ENCODE results near the gene CDC40.
"Not testable (repeated sequence)": the region's sequence is repeated elsewhere in the genome, so short reads cannot be mapped to it uniquely, and the experiment has no call there.

CDC40 gene

DNA sequence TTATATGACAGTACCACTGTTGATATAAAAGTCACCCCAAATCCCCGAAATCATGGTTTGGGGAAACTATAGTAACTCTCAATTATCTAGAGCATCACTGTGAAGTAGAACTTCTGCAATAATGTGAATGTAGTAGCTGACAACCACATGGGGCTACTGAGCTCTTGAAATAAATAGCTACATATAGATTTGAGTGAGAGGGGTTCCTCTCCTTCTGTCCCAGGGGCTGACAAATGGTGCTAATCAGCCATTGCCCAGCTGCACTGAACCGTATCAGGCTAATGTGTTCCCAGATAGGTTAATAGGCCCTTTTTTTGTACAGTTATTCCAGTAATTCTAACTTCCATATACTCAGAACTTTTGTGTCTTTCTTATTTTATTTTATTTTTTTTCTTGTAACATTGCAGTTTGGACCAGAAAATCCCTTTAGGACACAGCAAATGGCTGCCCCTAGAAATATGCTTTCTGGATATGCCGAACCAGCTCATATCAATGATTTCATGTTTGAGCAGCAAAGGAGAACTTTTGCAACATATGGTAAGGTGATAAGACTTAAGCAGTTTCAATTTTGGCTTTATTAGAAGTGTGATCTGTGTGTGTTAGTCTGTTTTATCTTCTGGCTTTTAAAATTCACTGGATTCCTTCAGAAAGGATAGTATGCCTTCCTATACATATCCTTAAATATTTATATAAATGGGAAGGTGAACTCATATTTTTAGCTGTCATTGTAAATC, 21.1 kb downstream of the CDC40 start:
- no peak for FAIRE-seq

- no peak for FAIRE-seq
Observed at GRCh38 chr6:110207652-110208051, 27.4 kb downstream of the CDC40 start.

DNA sequence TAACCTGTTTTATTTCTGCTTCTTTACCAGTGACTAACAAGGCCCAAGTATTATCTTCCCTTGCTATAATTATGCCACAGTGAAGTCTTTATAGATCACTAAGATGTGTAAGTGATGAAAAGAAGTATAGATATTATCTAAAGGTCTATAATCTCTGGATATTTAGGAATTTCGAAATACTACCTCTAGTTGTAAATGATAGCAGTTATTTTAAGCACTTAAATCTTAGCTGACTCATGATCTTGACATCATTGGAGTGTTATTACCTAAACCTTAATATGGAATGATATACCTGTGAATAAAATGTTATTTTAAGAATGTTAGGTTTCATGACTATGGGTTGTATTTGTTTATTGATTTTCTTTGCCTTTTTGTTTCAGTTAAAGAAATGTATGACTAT, 31.5 kb downstream of the CDC40 start:
- FAIRE-seq: no peak

GRCh38 chr6:110214338-110214737, 34.1 kb downstream of the CDC40 start:
- no peak for FAIRE-seq

GRCh38 chr6:110216140-110216539, 35.9 kb downstream of the CDC40 start:
- FAIRE-seq: no peak

GRCh38 chr6:110217266-110217665, 37.0 kb downstream of the CDC40 start:
- FAIRE-seq: no peak

- FAIRE-seq: no peak
Observed at GRCh38 chr6:110221738-110222137, 41.5 kb downstream of the CDC40 start.

- no peak for FAIRE-seq
Observed at GRCh38 chr6:110226261-110226660, 46.0 kb downstream of the CDC40 start.

DNA sequence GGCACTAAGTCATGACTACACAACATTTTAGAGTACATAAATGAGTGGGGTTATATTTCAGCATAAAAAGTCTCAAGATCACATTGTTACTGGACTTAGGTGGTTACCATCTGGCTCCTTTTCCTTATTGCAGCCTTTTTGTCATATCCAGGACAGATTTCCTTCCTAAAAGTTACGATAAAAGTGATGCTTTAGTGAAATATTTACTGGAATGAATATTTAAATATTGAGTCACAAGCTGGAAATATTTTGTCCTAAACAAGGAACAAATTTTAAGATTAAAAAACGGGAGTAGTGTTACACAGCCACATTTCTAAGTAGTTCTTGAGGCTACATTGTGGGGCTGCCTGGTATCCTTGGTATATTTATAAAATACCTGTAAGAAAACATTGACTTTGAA, 52.2 kb downstream of the CDC40 start:
- no peak for FAIRE-seq

- FAIRE-seq: no peak
Observed at GRCh38 chr6:110233770-110234374, 53.6 kb downstream of the CDC40 start.

GRCh38 chr6:110236007-110236406, 55.8 kb downstream of the CDC40 start:
- not testable (repeated sequence) for FAIRE-seq

DNA sequence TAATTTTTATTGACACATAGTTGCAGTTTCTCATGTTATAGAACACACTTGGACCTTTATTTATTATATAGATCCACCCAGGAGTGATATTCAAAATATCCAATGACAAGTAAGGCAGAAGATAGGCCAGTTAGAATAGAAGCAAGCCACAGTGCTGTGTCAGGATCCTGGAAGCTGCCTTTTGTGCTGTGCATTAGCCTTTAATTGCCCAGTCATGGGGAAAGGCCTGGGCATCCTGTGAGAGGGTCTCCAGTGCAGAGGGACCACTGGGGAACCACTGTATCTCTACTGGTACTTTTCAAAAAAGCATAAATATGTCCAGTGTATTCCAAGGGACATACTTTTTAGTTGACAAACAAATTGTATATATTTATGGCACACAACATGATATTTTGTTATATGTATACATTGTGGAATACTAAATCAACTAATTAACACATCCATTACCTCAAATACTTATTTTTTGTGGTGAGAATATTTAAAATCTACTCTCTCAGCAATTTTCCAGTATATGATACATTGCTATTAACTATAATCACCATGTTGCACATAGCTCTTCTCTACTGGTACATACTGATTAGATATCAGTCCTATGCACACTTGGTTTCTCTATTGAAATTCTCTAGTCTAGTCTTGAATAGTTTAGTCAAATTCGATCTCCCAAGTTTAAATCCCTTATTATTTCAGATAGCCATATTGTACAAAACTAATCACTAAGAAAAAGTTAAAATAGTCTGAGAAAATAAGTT, 59.5 kb downstream of the CDC40 start:
- no peak for FAIRE-seq

GRCh38 chr6:110244621-110245020, 64.4 kb downstream of the CDC40 start:
- not testable (repeated sequence) for FAIRE-seq

DNA sequence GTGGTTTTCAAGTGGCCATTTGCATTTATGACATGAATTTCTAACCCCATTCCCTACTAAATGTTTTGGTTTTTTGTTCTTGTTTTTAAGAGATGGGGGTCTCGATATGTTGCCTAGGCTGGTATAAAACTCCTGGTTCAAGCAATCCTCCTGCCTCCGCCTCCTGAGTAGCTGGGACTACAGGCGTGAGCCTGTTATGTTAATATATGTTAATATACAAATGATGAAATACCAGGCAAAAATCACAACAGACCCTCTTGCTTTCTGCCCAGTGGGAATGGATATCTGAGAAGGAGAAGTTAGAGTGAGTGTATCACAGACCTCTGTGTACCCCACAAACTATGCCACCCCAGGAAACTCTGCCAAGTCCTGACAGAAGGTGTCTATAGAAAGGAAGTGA, 66.2 kb downstream of the CDC40 start:
- no peak for FAIRE-seq

- FAIRE-seq: no peak
Observed at GRCh38 chr6:110246900-110247546, 66.8 kb downstream of the CDC40 start.

DNA sequence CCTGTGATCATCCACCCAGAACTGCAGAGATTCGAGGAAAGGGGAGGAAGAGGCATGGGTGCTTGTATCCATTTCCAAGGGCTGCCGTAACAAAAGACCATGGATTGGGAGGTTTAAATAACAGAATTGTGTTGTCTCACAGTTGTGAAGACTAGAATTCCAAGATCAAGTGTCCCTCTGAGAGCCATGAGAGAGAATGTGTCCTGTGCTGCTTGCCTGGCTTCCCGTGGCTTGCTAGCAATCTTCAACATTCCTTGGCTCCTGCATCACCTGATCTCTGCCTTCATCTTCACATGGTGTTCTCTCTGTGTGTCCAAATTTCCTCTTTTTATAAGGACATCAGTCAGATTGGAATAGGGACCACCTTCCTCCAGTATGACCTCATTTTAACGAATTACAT, 69.8 kb downstream of the CDC40 start:
- no peak for FAIRE-seq

- no peak for FAIRE-seq
Observed at GRCh38 chr6:110250838-110251237, 70.6 kb downstream of the CDC40 start.

DNA sequence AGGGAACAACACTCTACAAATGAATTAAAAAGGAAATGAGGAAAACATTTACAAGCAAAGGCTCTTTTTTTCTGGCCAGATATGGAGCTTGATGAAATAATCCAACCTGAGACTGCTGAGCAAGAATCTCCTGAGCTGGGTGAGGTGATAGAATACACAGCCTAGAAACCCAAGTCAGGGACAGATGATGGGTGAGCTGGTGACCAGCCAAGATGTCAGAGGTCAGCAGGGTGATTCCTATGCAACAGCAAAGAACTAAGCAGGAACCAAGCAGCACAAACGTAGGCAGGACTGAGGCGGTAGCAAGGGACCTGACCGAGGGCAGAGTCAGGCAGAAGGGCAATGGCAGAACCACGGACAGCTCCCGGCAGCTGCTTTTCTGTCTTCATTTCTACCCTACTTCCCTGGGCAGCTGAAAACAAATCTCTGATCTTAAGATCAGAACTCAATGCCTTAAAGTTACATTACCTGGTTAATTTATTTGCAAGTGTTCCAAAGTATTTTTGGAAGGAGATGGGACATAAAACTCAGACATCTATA, 75.1 kb downstream of the CDC40 start:
- no peak for FAIRE-seq

- no peak for FAIRE-seq
Observed at GRCh38 chr6:110256366-110256765, 76.1 kb downstream of the CDC40 start.

DNA sequence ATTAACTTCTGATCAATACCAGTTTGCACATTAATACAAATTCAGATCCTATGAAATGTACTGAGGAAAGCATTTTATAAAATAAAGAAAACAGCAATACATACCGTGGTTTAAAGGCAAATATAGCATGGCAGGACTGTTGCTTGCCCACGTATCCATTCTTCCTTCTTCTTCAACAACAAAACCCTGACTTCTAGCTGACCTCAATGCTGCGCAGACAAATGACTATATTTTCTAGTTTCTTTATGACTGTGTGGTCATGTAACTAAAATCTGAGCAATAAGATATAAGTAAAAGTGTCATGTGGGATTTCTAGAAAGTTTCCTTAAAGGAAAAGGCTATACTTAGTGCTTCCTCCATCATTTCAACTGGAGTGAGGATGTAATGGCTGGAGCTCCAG, 85.0 kb downstream of the CDC40 start:
- no peak for FAIRE-seq

- no peak for FAIRE-seq
Observed at GRCh38 chr6:110266996-110267395, 86.8 kb downstream of the CDC40 start.

DNA sequence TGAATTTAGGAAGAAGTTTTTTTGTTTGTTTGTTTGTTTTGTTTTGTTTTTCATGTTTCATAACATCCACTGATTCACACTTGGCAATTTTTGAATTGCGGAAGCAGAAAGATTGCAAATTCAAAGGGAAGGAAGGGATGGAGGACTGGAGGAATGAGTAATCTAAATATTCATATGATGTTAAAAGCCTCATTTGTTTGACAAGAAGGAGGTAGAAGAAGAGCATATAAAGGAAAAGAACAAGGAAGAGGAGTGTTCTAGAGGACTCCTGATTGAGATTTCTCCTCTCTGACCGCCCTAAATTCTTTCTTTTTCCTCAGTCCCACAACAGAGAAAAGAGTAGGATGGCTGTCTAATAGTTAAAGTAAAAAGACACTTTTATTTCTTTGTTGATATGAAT, 89.4 kb downstream of the CDC40 start:
- FAIRE-seq: no peak

DNA sequence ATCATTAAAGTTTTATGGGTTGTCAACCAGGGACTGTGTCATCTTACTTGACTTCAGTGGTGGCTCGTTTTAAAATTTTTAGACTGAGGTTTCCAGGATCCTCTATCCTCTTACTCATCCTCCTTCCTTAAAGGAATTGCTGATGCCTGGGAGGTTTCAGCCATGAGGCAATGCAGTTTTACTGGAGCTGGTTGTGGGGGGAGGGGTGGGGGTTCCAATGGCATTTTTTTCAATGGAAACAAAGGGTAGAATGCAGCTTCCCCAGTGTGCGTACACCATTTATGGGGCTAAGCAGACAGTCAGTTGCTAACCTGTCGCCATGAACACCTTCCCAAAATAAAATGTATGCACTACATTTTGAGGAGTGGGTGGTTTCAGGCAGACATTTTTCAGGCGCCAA, 89.9 kb downstream of the CDC40 start:
- no peak for FAIRE-seq
